ENCODE measurements around the gene USP34. TPM values are rescaled to one million over a fixed set of nuclear protein-coding genes. Genes with fewer than 3 reads are reported as not detected.

USP34 gene
- total RNA-seq (67.6 and 94.5 TPM in 2 replicates), polyA plus RNA-seq (42.4 and 54.9 TPM in 2 replicates)

GRCh38 chr2:61470965-61471904 lies at the start of gene USP34:
USP34 (minus strand) TSS chr2:61471087; CDS start chr2:61470692, 395 bp downstream.
- Histone ChIP-seq H3K27ac (peak within 1 kb of the TSS; percentile 92), H3K4me3 (peak within 1 kb of the TSS; percentile 60), H3K9me3 (ENCODE audit: low read depth) (no peaks in the 10 kb centered on the region), H3K27me3 (no peaks in the 10 kb centered on the region), H3K4me1 (ENCODE audit: low read depth) (no peaks in the 10 kb centered on the region), H3K36me3 (peaks cover 5% of the 10 kb centered on the region)
- peak; percentile 96 to 99 for DNase-seq (ENCODE audit: low read depth in 1 of 2, low spot score in 1 of 2)
- no peak for TF ChIP-seq CTCF (IDR thresholded peaks at IDR 0.05; ENCODE audit: low read depth, low read length)

- Histone ChIP-seq H3K4me3 (no peak overlapping the region), H3K9me3 (ENCODE audit: low read depth) (no peaks in the 10 kb centered on the region), H3K27ac (peak overlapping the region; percentile 46), H3K4me1 (ENCODE audit: low read depth) (peaks cover 3% of the 10 kb centered on the region), H3K27me3 (no peaks in the 10 kb centered on the region), H3K36me3 (peaks cover 55% of the 10 kb centered on the region)
- DNase-seq (ENCODE audit: low read depth in 1 of 2, low spot score in 1 of 2) = no peak
- no peak for TF ChIP-seq CTCF (IDR thresholded peaks at IDR 0.05; ENCODE audit: low read depth, low read length)
Observed at GRCh38 chr2:61520261-61520660, 49.4 kb upstream of the USP34 start.

- Histone ChIP-seq H3K9me3 (ENCODE audit: low read depth) (no peaks in the 10 kb centered on the region), H3K4me3 (no peak overlapping the region), H3K27me3 (no peaks in the 10 kb centered on the region), H3K4me1 (ENCODE audit: low read depth) (no peaks in the 10 kb centered on the region), H3K36me3 (peaks cover 53% of the 10 kb centered on the region), H3K27ac (peak overlapping the region; percentile 54)
- DNase-seq (ENCODE audit: low read depth in 1 of 2, low spot score in 1 of 2) = no peak
- TF ChIP-seq CTCF (IDR thresholded peaks at IDR 0.05; ENCODE audit: low read depth, low read length) = no peak
Observed at GRCh38 chr2:61512768-61513398, 42.0 kb upstream of the USP34 start.

- no peaks in the 10 kb centered on the region for H3K27me3 ChIP-seq
- H3K36me3 ChIP-seq = peaks cover 40% of the 10 kb centered on the region
- H3K4me1 ChIP-seq (ENCODE audit: low read depth) = no peaks in the 10 kb centered on the region
- H3K4me3 ChIP-seq = no peak overlapping the region
- H3K9me3 ChIP-seq (ENCODE audit: low read depth) = no peaks in the 10 kb centered on the region
- no peak for TF ChIP-seq CTCF (IDR thresholded peaks at IDR 0.05; ENCODE audit: low read depth, low read length)
- peak overlapping the region; percentile 13 for H3K27ac ChIP-seq
- DNase-seq (ENCODE audit: low read depth in 1 of 2, low spot score in 1 of 2) = peak in 1 of 2 donors; percentile 37
Observed at GRCh38 chr2:61510674-61511671, 40.1 kb upstream of the USP34 start.

GRCh38 chr2:61504949-61505348 lies 34.1 kb upstream of the USP34 start:
- H3K36me3 ChIP-seq = peaks cover 32% of the 10 kb centered on the region

More at GRCh38 chr2:61504949-61505348, 34.1 kb upstream of the USP34 start:
- no peaks in the 10 kb centered on the region for H3K9me3 ChIP-seq (ENCODE audit: low read depth)
- no peak overlapping the region for H3K27ac ChIP-seq
- no peaks in the 10 kb centered on the region for H3K4me1 ChIP-seq (ENCODE audit: low read depth)
- no peaks in the 10 kb centered on the region for H3K27me3 ChIP-seq
- no peak for TF ChIP-seq CTCF (IDR thresholded peaks at IDR 0.05; ENCODE audit: low read depth, low read length)
- DNase-seq (ENCODE audit: low read depth in 1 of 2, low spot score in 1 of 2) = no peak
- no peak overlapping the region for H3K4me3 ChIP-seq
